ENCODE measurements around the gene SEMA4C. TPM values are rescaled to one million over a fixed set of nuclear protein-coding genes. Genes with fewer than 3 reads are reported as not detected.

Gene SEMA4C
- total RNA-seq, 2 experiments from 2014 or later, result 0.06 to 0.19 TPM

GRCh38 chr2:96895746-96896651 lies 26.1 kb upstream of the SEMA4C start:
- Histone ChIP-seq H3K9me2 (ENCODE audit: insufficient read depth, low read length) (no peaks in the 10 kb centered on the region), H3K4me1 (ENCODE audit: insufficient read depth, low read length, poor library complexity, severe bottlenecking) (peaks cover 32% of the 10 kb centered on the region), H3K4me2 (ENCODE audit: low read length) (no peak overlapping the region), H3K9me3 (ENCODE audit: low read length) (no peaks in the 10 kb centered on the region), H3K36me3 (ENCODE audit: insufficient read depth, low read length) (no peaks in the 10 kb centered on the region), H3K4me3 (ENCODE audit: low read depth, low read length, poor library complexity, severe bottlenecking) (no peak overlapping the region), H3K79me2 (ENCODE audit: insufficient read depth, low read depth, low read length) (no peaks in the 10 kb centered on the region), H4K20me1 (ENCODE audit: insufficient read depth, low read length) (no peaks in the 10 kb centered on the region), H3K27ac (ENCODE audit: low read depth, low read length, poor library complexity, severe bottlenecking) (no peak overlapping the region), H2AFZ (ENCODE audit: low read length) (no peak overlapping the region; the same call in 1 of the 2 replicates)
- peak; percentile 21 for DNase-seq (ENCODE audit: low spot score)
- no peak for TF ChIP-seq EZH2phosphoT487 (IDR thresholded peaks at IDR 0.05; ENCODE audit: borderline replicate concordance, low read depth, low read length)
- ChIA-PET CTCF (ENCODE audit: unreplicated experiment) (no interaction called here), POLR2A (interaction anchor here (0.6 kb wide), 1 partner anchor 28 kb away, joined by 3 read pairs; no protein-coding TSS in a partner anchor)
- intact Hi-C loops (cut with micrococcal nuclease; ENCODE audit: unreplicated experiment), result no loop called here
- BruUV-seq (replicated peaks), result no TSS peak

- Histone ChIP-seq H3K27ac (ENCODE audit: low read depth, low read length, poor library complexity, severe bottlenecking) (no peak overlapping the region), H3K4me1 (ENCODE audit: insufficient read depth, low read length, poor library complexity, severe bottlenecking) (peaks cover 32% of the 10 kb centered on the region), H3K9me2 (ENCODE audit: insufficient read depth, low read length) (no peaks in the 10 kb centered on the region), H3K79me2 (ENCODE audit: insufficient read depth, low read depth, low read length) (no peaks in the 10 kb centered on the region), H3K9me3 (ENCODE audit: low read length) (no peaks in the 10 kb centered on the region), H3K4me2 (ENCODE audit: low read length) (no peak overlapping the region), H2AFZ (ENCODE audit: low read length) (no peak overlapping the region), H3K36me3 (ENCODE audit: insufficient read depth, low read length) (no peaks in the 10 kb centered on the region), H4K20me1 (ENCODE audit: insufficient read depth, low read length) (no peaks in the 10 kb centered on the region), H3K4me3 (ENCODE audit: low read depth, low read length, poor library complexity, severe bottlenecking) (no peak overlapping the region)
- no TSS peak for BruUV-seq (replicated peaks)
- TF ChIP-seq CTCF (conservative IDR thresholded peaks at IDR 0.05; ENCODE audit: low read length), result no peak
- ChIA-PET CTCF (ENCODE audit: unreplicated experiment) (no interaction called here), POLR2A (interaction anchor here (0.6 kb wide), 1 partner anchor 27 kb away, joined by 3 read pairs; no protein-coding TSS in a partner anchor)
- DNase-seq (ENCODE audit: low spot score), result no peak
- intact Hi-C loops (cut with micrococcal nuclease; ENCODE audit: unreplicated experiment), result no loop called here
These were observed 25.3 kb upstream of the SEMA4C start for GRCh38 chr2:96895032-96895745.

- ChIA-PET POLR2A (no interaction called here), CTCF (ENCODE audit: unreplicated experiment) (no interaction called here)
- DNase-seq (ENCODE audit: low spot score), result no peak
- H3K27ac ChIP-seq (ENCODE audit: low read depth, low read length, poor library complexity, severe bottlenecking), result no peak overlapping the region
- no peak for TF ChIP-seq EZH2phosphoT487 (IDR thresholded peaks at IDR 0.05; ENCODE audit: borderline replicate concordance, low read depth, low read length)
- no peak for TF ChIP-seq CTCF (conservative IDR thresholded peaks at IDR 0.05; ENCODE audit: low read length)
- no peaks in the 10 kb centered on the region for H3K9me2 ChIP-seq (ENCODE audit: insufficient read depth, low read length)
- H3K9me3 ChIP-seq (ENCODE audit: low read length), result no peaks in the 10 kb centered on the region
- H2AFZ ChIP-seq (ENCODE audit: low read length), result no peak overlapping the region
- intact Hi-C loops (cut with micrococcal nuclease; ENCODE audit: unreplicated experiment), result no loop called here
- no TSS peak for BruUV-seq (replicated peaks)
- H3K36me3 ChIP-seq (ENCODE audit: insufficient read depth, low read length), result no peaks in the 10 kb centered on the region
- no peak overlapping the region for H3K4me3 ChIP-seq (ENCODE audit: low read depth, low read length, poor library complexity, severe bottlenecking)
- H3K4me1 ChIP-seq (ENCODE audit: insufficient read depth, low read length, poor library complexity, severe bottlenecking), result peaks cover 32% of the 10 kb centered on the region
- H4K20me1 ChIP-seq (ENCODE audit: insufficient read depth, low read length), result no peaks in the 10 kb centered on the region
- no peaks in the 10 kb centered on the region for H3K79me2 ChIP-seq (ENCODE audit: insufficient read depth, low read depth, low read length)
- H3K4me2 ChIP-seq (ENCODE audit: low read length), result no peak overlapping the region
These were observed 24.3 kb upstream of the SEMA4C start for GRCh38 chr2:96894151-96894531.
